HepG2 (cell line): Measurements from ENCODE around the gene CHSY3. TPM values are rescaled to one million over a fixed set of nuclear protein-coding genes. Genes with fewer than 3 reads are reported as not detected.

ENCODE experiments used
- ATAC-seq: fragments of 200-7000 bp; cut with Tn5 transposase; 3 replicates; pipeline ENCODE4 v1.9.1; 2020; ENCODE audit warnings: mild to moderate bottlenecking, moderate library complexity
- BruUV-seq: library from RNA; stranded (reverse); fragments of 400-500 nt; replicated peaks from 2 replicates; lab custom pipeline; 2021; lab: Mats Ljungman, UMichigan
- CTCF ChIA-PET: fragments of 300-600 bp; formaldehyde crosslinking; extraction: SDS; loops from one replicate; lab custom pipeline; 2021; ENCODE audit warnings: low total read pairs, inconsistent platforms, low intra/inter-chr PET ratio; lab: Yijun Ruan, JAX
- POLR2A ChIA-PET: fragments of 350-600 bp; sonication (Branson Sonifier 250); formaldehyde crosslinking; loops from one replicate; lab custom pipeline; 2020; ENCODE audit warnings: antibody characterized with exemption, inconsistent platforms; lab: Yijun Ruan, JAX
- DNase-seq: peaks from one replicate; pipeline ENCODE4 v3.0.0-alpha.2; 2015; ENCODE audit warnings: low spot score
- FAIRE-seq: peaks from 3 replicates; lab custom pipeline; 2011; peaks lifted over from hg19 to GRCh38; lab: Jason Lieb, UNC
- H2AFZ ChIP-seq: one replicate; pipeline ENCODE4 v1.6.1; 2011; ENCODE audit warnings: low read length, inconsistent platforms
- H3K27ac ChIP-seq: fragments of 300-600 bp; 3 replicates; pipeline ENCODE4 v1.8.0; 2011; ENCODE audit warnings: mixed run types, mild to moderate bottlenecking, mixed read lengths, low read length, inconsistent platforms; ENCODE audit not compliant: insufficient read depth; ENCODE audit errors: extremely low read length
- H3K27me3 ChIP-seq, 2 experiments: fragments of 200-600 bp in 1 of 2; 2 replicates in 1 of 2; 3 replicates in 1 of 2; pipeline versions ENCODE4 v1.6.0 to v1.8.0; 2011; ENCODE audit warnings: low read length in 2 of 2, mild to moderate bottlenecking in 2 of 2, moderate library complexity in 2 of 2, inconsistent platforms in 1 of 2; ENCODE audit not compliant: insufficient read depth in 2 of 2, control insufficient read depth in 1 of 2
- H3K36me3 ChIP-seq, 2 experiments: fragments of 200-600 bp in 1 of 2; replicated peaks in 1 of 2; 2 replicates in 1 of 2; 3 replicates in 1 of 2; pipeline versions ENCODE4 v1.5.1 to v1.8.0; 2011; ENCODE audit warnings: low read length in 2 of 2, inconsistent platforms in 1 of 2; ENCODE audit not compliant: insufficient read depth in 2 of 2, control insufficient read depth in 1 of 2
- H3K4me1 ChIP-seq: 2 replicates; pipeline ENCODE4 v1.5.1; 2012; ENCODE audit warnings: low read length, inconsistent platforms; ENCODE audit not compliant: insufficient read depth
- H3K4me2 ChIP-seq: 2 replicates; pipeline ENCODE4 v1.6.0; 2011; ENCODE audit warnings: low read depth, low read length, inconsistent platforms
- H3K4me3 ChIP-seq, 3 experiments: fragments of 200-600 bp in 1 of 3; sonication (generic), shearing (Covaris generic) in 1 of 3; replicated peaks in 1 of 3; 2 replicates each; pipeline ENCODE4 v1.5.1; 2011 to 2016; ENCODE audit warnings: low read length in 3 of 3, inconsistent platforms in 2 of 3, low read depth in 2 of 3, mild to moderate bottlenecking in 2 of 3, control low read depth in 1 of 3, mixed read lengths in 1 of 3; ENCODE audit not compliant: insufficient read depth in 1 of 3
- H3K79me2 ChIP-seq: one replicate; pipeline ENCODE4 v1.6.1; 2011; ENCODE audit warnings: low read length, inconsistent platforms; ENCODE audit not compliant: insufficient read depth
- H3K9ac ChIP-seq: 2 replicates; pipeline ENCODE4 v1.6.0; 2011; ENCODE audit warnings: mild to moderate bottlenecking, low read depth, low read length, inconsistent platforms; ENCODE audit not compliant: insufficient read depth
- H3K9me3 ChIP-seq: 2 replicates; pipeline ENCODE4 v1.5.1; 2012; ENCODE audit warnings: mild to moderate bottlenecking, low read length
- H4K20me1 ChIP-seq: 2 replicates; pipeline ENCODE4 v1.6.0; 2011; ENCODE audit warnings: inconsistent platforms, mild to moderate bottlenecking, low read length, moderate library complexity; ENCODE audit not compliant: insufficient read depth
- MBD4 ChIP-seq: IDR thresholded peaks from 2 replicates; pipeline ENCODE4 v1.6.1; 2012; ENCODE audit warnings: low read length, inconsistent platforms, borderline replicate concordance
- RELA ChIP-seq: sonication (generic); formaldehyde crosslinking; IDR thresholded peaks from 2 replicates; pipeline ENCODE4 v1.4.0; 2020; ENCODE audit warnings: missing genetic modification reagents
- SMARCE1 ChIP-seq: fragments of 450-650 bp; IDR thresholded peaks from 2 replicates; pipeline ENCODE4 v1.6.1; 2017; ENCODE audit warnings: borderline replicate concordance
- TBL1XR1 ChIP-seq: fragments of 150-350 bp; IDR thresholded peaks from 2 replicates; pipeline ENCODE4 v1.6.1; 2014; ENCODE audit warnings: borderline replicate concordance, low read length; ENCODE audit not compliant: partially characterized antibody
- TOPORS ChIP-seq: sonication (generic); formaldehyde crosslinking; IDR thresholded peaks from 2 replicates; pipeline ENCODE4 v1.8.0; 2023; ENCODE audit warnings: mild to moderate bottlenecking, missing genetic modification reagents
- ZKSCAN8 ChIP-seq: IDR thresholded peaks from 2 replicates; pipeline ENCODE4 v1.6.1; 2016; ENCODE audit warnings: borderline replicate concordance, missing genetic modification reagents, missing compliant biosample characterization
- ZNF549 ChIP-seq: sonication (generic); formaldehyde crosslinking; IDR thresholded peaks from 2 replicates; pipeline ENCODE4 v1.5.0; 2020; ENCODE audit warnings: missing genetic modification reagents
- ZNF614 ChIP-seq: IDR thresholded peaks from 2 replicates; pipeline ENCODE4 v1.6.1; 2018; ENCODE audit warnings: missing biosample characterization, missing genetic modification reagents, inconsistent platforms, borderline replicate concordance
- ZNF7 ChIP-seq: IDR thresholded peaks from 2 replicates; pipeline ENCODE4 v1.6.1; 2016; ENCODE audit warnings: missing biosample characterization, missing genetic modification reagents
- WGBS: methylation state at CpG from one replicate; pipeline ENCODE4 v1.1.6; 2017; ENCODE audit warnings: low lambda C conversion rate; 5-methylcytosine and 5-hydroxymethylcytosine counted together
- in situ Hi-C: cut with HindIII; loops from 2 replicates; pipeline ENCODE4 v1.10.0; 2017; ENCODE audit warnings: low pct_unique_long_range_greater_than_20kb; ENCODE audit not compliant: extremely low pct_ligation_motif_present
- intact Hi-C: fragments of 100-400 bp; cut with micrococcal nuclease; formaldehyde crosslinking; loops from one replicate; pipeline ENCODE4 v1.10.0; 2022; ENCODE audit not compliant: unreplicated experiment
- polyA plus RNA-seq, 8 experiments: library from polyadenylated mRNA; depleted of rRNA in 3 of 8; stranded (reverse) in 7 of 8; unstranded in 1 of 8; fragments of >200 nt; fragmentation: Illumina TruSeq in 4 of 8; extraction: Trizol in 4 of 8; gene quantifications; 2 replicates each; pipeline versions ENCODE4 v1.2.1 to v1.2.3, GENCODE V29; 2011 to 2016; ENCODE audit warnings: low read depth in 4 of 8, missing spikeins in 1 of 8, mixed read lengths in 1 of 8; ENCODE audit not compliant: insufficient read depth in 1 of 8
- total RNA-seq, 5 experiments: library from RNA; depleted of rRNA; stranded (reverse); fragments of >200 nt; fragmentation: Illumina TruSeq; extraction: Trizol; gene quantifications; 2 replicates each; pipeline ENCODE4 v1.2.3, GENCODE V29; 2016; ENCODE audit warnings: low read depth in 1 of 5
- TF ChIP-seq, protein P1 (sequence below): sonication (generic); formaldehyde crosslinking; IDR thresholded peaks from 2 replicates; pipeline ENCODE4 v1.8.0; 2022; ENCODE audit warnings: low read depth, missing genetic modification reagents

The CHSY3 gene
- total and polyA plus RNA-seq, 2 of the 13 experiments (the other 11 are each of a cell fraction or from before 2014, with no cell fraction given), result 0.26 to 4.1 TPM

DNA sequence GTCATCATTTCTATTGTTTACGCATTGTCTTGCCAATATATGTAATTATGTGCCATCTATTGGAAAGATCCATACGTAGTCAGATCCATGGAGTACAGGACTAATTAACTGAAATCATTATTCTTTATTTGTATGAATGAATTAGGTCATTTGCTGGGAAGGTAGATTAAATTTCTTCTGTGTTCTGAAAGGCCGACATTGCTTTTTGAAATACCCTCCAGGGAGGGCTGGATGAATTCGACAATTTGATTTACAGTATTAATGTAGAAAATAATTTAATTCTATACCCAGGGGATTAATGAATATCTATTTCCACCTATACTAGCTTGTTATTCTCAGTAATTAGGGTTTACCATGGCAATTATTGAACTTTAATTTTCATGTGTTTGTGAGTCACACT lies 117.6 kb downstream of the CHSY3 start:
- DNase-seq, result no peak
- no peak for FAIRE-seq
- POLR2A ChIA-PET, result no interaction called here
- Histone ChIP-seq H3K9ac (no peak overlapping the region), H3K79me2 (no peaks in the 10 kb centered on the region), H3K9me3 (no peaks in the 10 kb centered on the region), H3K4me2 (no peak overlapping the region), H2AFZ (no peak overlapping the region), H3K4me3 (no peak overlapping the region), H3K4me1 (no peaks in the 10 kb centered on the region), H4K20me1 (no peaks in the 10 kb centered on the region)
- intact Hi-C loops, result no loop called here
- in situ Hi-C loops, result no loop called here
- ATAC-seq, result no peak
- TF ChIP-seq ZKSCAN8 (CRISPR knock-in tag) (no peak), ZNF549 (CRISPR knock-in tag) (no peak), TOPORS (CRISPR knock-in tag) (no peak), ZNF614 (CRISPR knock-in tag) (no peak), ZNF7 (CRISPR knock-in tag) (no peak), SMARCE1 (no peak), RELA (no peak), TBL1XR1 (no peak), MBD4 (no peak)
- TF ChIP-seq, protein P1, sequence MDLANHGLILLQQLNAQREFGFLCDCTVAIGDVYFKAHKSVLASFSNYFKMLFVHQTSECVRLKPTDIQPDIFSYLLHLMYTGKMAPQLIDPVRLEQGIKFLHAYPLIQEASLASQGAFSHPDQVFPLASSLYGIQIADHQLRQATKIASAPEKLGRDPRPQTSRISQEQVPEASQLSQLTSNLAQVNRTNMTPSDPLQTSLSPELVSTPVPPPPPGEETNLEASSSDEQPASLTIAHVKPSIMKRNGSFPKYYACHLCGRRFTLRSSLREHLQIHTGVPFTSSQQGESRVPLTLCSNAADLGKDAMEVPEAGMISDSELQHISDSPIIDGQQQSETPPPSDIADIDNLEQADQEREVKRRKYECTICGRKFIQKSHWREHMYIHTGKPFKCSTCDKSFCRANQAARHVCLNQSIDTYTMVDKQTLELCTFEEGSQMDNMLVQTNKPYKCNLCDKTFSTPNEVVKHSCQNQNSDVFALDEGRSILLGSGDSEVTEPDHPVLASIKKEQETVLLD (CRISPR knock-in tag), result no peak
- TF ChIP-seq, all 625 proteins: peak for 0
- CTCF ChIA-PET, result no interaction called here
- no TSS peak for BruUV-seq
- Histone ChIP-seq H3K27ac (no peak overlapping the region), H3K27me3 (no peaks in the 10 kb centered on the region), H3K36me3 (no peaks in the 10 kb centered on the region)
- 77% methylated on average over 4 of the region's 4 CpGs for WGBS
